ENCODE measurements around the gene HGFAC.

DNA sequence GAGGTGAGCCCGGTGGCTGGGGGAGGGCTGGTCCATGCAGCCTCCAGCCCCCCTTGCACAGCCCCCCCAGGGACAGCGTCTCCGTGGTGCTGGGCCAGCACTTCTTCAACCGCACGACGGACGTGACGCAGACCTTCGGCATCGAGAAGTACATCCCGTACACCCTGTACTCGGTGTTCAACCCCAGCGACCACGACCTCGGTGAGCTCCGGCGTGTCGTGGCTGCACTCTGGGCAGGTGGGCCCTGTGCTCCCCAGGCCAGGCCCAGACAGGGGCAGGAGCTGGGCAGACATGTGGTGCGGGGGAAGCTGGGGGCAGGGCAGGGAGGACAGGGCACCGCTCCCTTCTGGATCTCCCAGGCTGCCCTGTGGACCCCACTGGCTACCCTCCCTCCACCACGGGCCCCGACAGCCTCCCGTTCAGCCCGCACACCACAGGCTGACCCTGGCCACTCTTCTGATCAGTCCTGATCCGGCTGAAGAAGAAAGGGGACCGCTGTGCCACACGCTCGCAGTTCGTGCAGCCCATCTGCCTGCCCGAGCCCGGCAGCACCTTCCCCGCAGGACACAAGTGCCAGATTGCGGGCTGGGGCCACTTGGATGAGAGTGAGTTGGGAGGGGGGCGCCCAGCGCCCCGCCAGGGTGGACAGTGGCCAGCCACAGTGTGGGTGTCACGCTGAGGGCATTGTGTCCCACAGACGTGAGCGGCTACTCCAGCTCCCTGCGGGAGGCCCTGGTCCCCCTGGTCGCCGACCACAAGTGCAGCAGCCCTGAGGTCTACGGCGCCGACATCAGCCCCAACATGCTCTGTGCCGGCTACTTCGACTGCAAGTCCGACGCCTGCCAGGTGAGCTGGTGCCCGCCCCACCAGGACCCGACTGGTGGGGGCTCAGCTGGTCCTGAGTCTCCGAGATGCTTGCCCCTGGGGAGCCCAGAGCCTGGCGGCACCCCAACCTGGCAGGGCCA, 5.9 kb downstream of the HGFAC start:
- TF ChIP-seq, protein P1, sequence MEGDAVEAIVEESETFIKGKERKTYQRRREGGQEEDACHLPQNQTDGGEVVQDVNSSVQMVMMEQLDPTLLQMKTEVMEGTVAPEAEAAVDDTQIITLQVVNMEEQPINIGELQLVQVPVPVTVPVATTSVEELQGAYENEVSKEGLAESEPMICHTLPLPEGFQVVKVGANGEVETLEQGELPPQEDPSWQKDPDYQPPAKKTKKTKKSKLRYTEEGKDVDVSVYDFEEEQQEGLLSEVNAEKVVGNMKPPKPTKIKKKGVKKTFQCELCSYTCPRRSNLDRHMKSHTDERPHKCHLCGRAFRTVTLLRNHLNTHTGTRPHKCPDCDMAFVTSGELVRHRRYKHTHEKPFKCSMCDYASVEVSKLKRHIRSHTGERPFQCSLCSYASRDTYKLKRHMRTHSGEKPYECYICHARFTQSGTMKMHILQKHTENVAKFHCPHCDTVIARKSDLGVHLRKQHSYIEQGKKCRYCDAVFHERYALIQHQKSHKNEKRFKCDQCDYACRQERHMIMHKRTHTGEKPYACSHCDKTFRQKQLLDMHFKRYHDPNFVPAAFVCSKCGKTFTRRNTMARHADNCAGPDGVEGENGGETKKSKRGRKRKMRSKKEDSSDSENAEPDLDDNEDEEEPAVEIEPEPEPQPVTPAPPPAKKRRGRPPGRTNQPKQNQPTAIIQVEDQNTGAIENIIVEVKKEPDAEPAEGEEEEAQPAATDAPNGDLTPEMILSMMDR (conservative IDR thresholded peaks at IDR 0.05; ENCODE audit: low read depth, low read length), result no peak
- TF ChIP-seq EZH2 (IDR thresholded peaks at IDR 0.05; ENCODE audit: low read length, unreplicated experiment), result no peak
